H1 (cell line): Measurements from ENCODE around the gene BCL2. TPM values are rescaled to one million over a fixed set of nuclear protein-coding genes. Genes with fewer than 3 reads are reported as not detected.

Experiments used
- RXRA ChIP-seq: IDR thresholded peaks from 2 replicates; pipeline ENCODE4 v1.6.1; 2011; ENCODE audit warnings: low read depth, mild to moderate bottlenecking, low read length, moderate library complexity; ENCODE audit not compliant: insufficient read depth
- polyA plus RNA-seq, 7 experiments: library from polyadenylated mRNA; depleted of rRNA in 3 of 7; stranded (reverse) in 5 of 7; unstranded in 2 of 7; fragments of >200 nt in 5 of 7; fragments of 200-250 nt in 2 of 7; gene quantifications; 1 replicate in 5 of 7; 2 replicates in 1 of 7; 4 replicates in 1 of 7; pipeline versions ENCODE4 v1.2.1 to v1.2.3, GENCODE V29; 2011 to 2013; ENCODE audit warnings: missing spikeins in 2 of 7, mixed read lengths in 2 of 7
- total RNA-seq: library from RNA; stranded (reverse); fragmentation: NEBNext Ultra II Directional; extraction: Animal tissue kit (Norgen Biotek cat#: 25700); gene quantifications from 2 replicates; pipeline ENCODE4 v1.2.1, GENCODE V29; 2021

Gene BCL2
- total and polyA plus RNA-seq, 2 of the 8 experiments (the other 6 are each of a cell fraction or from before 2014, with no cell fraction given) = 0.59 to 4.5 TPM

DNA sequence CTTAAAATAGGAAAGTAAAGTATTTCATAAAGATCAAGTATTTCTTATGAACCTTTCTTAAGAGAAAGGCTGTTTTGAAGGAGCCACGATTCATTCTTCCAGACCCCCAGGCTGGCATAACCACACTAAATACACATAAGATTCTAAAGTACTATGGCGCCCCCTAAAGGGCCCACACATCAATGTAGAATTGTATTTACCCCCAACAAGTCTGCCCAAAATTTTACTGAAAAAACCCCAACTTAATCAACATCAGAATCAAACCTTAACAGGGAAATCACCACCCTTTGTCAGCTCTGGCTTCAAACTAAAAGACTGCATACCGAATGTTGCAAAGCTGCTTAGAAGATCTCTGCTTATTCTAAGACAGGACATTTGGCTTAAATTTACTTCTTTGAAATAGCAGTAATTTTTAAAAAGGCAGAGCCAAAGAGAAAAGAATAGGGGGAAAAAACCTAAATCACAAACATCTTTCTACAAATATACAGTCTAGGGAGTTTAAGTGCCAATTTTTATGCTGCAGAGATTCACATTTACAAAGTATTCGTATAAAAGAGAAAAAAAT, 20.4 kb upstream of the BCL2 start (continued):
- no peak for TF ChIP-seq RXRA
